ENCODE measurements around the gene KCND3. TPM values are rescaled to one million over a fixed set of nuclear protein-coding genes. Genes with fewer than 3 reads are reported as not detected.

Gene KCND3
- polyA plus RNA-seq (ENCODE audit: low read depth in 6 of 6): under 1 TPM in 2 of 6 donors, not detected in 4; 0.03 to 0.11 TPM

- H3K27me3 Mint-ChIP-seq: peaks cover 55 to 71% (median 68%) of the 10 kb centered on the region in 3 donors
- H3K27ac Mint-ChIP-seq: no peak within 1 kb of the TSS
- peak; percentile 20 to 36 for ATAC-seq (ENCODE audit: low read depth in 2 of 2)
Observed at GRCh38 chr1:111989531-111990025, at the start of gene KCND3. Gene KCND3 (minus strand): TSS chr1:111989668.

GRCh38 chr1:112034277-112034676 is 44.8 kb upstream of the KCND3 start:
- no peak overlapping the region for H3K4me3 Mint-ChIP-seq
- H3K27me3 Mint-ChIP-seq: peaks cover 7 to 31% (median 30%) of the 10 kb centered on the region in 3 donors
- no peaks in the 10 kb centered on the region for H3K9me3 Mint-ChIP-seq
- no peaks in the 10 kb centered on the region for H3K4me1 Mint-ChIP-seq
- no peaks in the 10 kb centered on the region for H3K36me3 Mint-ChIP-seq
- ATAC-seq (ENCODE audit: low read depth in 2 of 2) (no peak), DNase-seq (no peak)
- no peak overlapping the region for H3K27ac Mint-ChIP-seq

More at GRCh38 chr1:111989531-111990025, at the start of gene KCND3:
- Mint-ChIP-seq H3K4me3 (peak within 1 kb of the TSS; percentile 38 to 90 (median 74)), H3K4me1 (peaks cover 5 to 30% (median 15%) of the 10 kb centered on the region in 3 donors), H3K9me3 (no peaks in the 10 kb centered on the region), H3K36me3 (no peaks in the 10 kb centered on the region)
- DNase-seq: no peak

- H3K27ac Mint-ChIP-seq: no peak overlapping the region
- no peak overlapping the region for H3K4me3 Mint-ChIP-seq
- H3K9me3 Mint-ChIP-seq: no peaks in the 10 kb centered on the region
- H3K36me3 Mint-ChIP-seq: no peaks in the 10 kb centered on the region
- no peak for DNase-seq
- ATAC-seq (ENCODE audit: low read depth in 2 of 2): no peak
- H3K4me1 Mint-ChIP-seq: no peaks in the 10 kb centered on the region
- H3K27me3 Mint-ChIP-seq: peaks cover 7 to 31% (median 31%) of the 10 kb centered on the region in 3 donors
Observed at GRCh38 chr1:112033439-112034120, 44.1 kb upstream of the KCND3 start.

GRCh38 chr1:112030157-112030556 is 40.7 kb upstream of the KCND3 start:
- no peak overlapping the region for H3K27ac Mint-ChIP-seq
- H3K27me3 Mint-ChIP-seq: peaks cover 21 to 50% (median 29%) of the 10 kb centered on the region in 3 donors
- H3K4me1 Mint-ChIP-seq: no peaks in the 10 kb centered on the region
- H3K36me3 Mint-ChIP-seq: no peaks in the 10 kb centered on the region
- H3K9me3 Mint-ChIP-seq: no peaks in the 10 kb centered on the region
- ATAC-seq (ENCODE audit: low read depth in 2 of 2) (no peak), DNase-seq (no peak)
- no peak overlapping the region for H3K4me3 Mint-ChIP-seq

- H3K36me3 Mint-ChIP-seq: no peaks in the 10 kb centered on the region
- no peak overlapping the region for H3K27ac Mint-ChIP-seq
- peaks cover 30 to 67% (median 35%) of the 10 kb centered on the region in 3 donors for H3K27me3 Mint-ChIP-seq
- ATAC-seq (ENCODE audit: low read depth in 2 of 2): no peak
- DNase-seq: no peak
- no peaks in the 10 kb centered on the region for H3K4me1 Mint-ChIP-seq
- no peak overlapping the region for H3K4me3 Mint-ChIP-seq
- peaks cover 0 to 1% (median 0%) of the 10 kb centered on the region in 7 donors for H3K9me3 Mint-ChIP-seq
Observed at GRCh38 chr1:112027696-112028095, 38.2 kb upstream of the KCND3 start.

GRCh38 chr1:112026501-112026900 is 37.0 kb upstream of the KCND3 start:
- H3K9me3 Mint-ChIP-seq: peaks cover 0 to 1% (median 0%) of the 10 kb centered on the region in 7 donors
- DNase-seq (no peak), ATAC-seq (ENCODE audit: low read depth in 2 of 2) (no peak)
- H3K27me3 Mint-ChIP-seq: peaks cover 26 to 57% (median 31%) of the 10 kb centered on the region in 3 donors
- no peaks in the 10 kb centered on the region for H3K4me1 Mint-ChIP-seq
- no peaks in the 10 kb centered on the region for H3K36me3 Mint-ChIP-seq
- H3K4me3 Mint-ChIP-seq: no peak overlapping the region
- no peak overlapping the region for H3K27ac Mint-ChIP-seq

- H3K27ac Mint-ChIP-seq: peak overlapping the region in 1 of 6 donors; percentile 31
- ATAC-seq (ENCODE audit: low read depth in 2 of 2) (no peak), DNase-seq (no peak)
- H3K36me3 Mint-ChIP-seq: no peaks in the 10 kb centered on the region
- H3K27me3 Mint-ChIP-seq: peaks cover 26 to 57% (median 27%) of the 10 kb centered on the region in 3 donors
- H3K9me3 Mint-ChIP-seq: peaks cover 0 to 1% (median 0%) of the 10 kb centered on the region in 7 donors
- H3K4me1 Mint-ChIP-seq: no peaks in the 10 kb centered on the region
- no peak overlapping the region for H3K4me3 Mint-ChIP-seq
Observed at GRCh38 chr1:112026016-112026415, 36.5 kb upstream of the KCND3 start.

GRCh38 chr1:112021263-112021662 is 31.8 kb upstream of the KCND3 start:
- no peak overlapping the region for H3K27ac Mint-ChIP-seq
- H3K36me3 Mint-ChIP-seq: peaks cover 0 to 12% of the 10 kb centered on the region in 2 donors
- no peak overlapping the region for H3K4me3 Mint-ChIP-seq
- no peak for DNase-seq
- H3K4me1 Mint-ChIP-seq: no peaks in the 10 kb centered on the region
- peaks cover 0 to 5% (median 0%) of the 10 kb centered on the region in 7 donors for H3K9me3 Mint-ChIP-seq
- ATAC-seq (ENCODE audit: low read depth in 2 of 2): no peak
- peaks cover 20 to 52% (median 35%) of the 10 kb centered on the region in 3 donors for H3K27me3 Mint-ChIP-seq

- Mint-ChIP-seq H3K36me3 (peaks cover 0 to 12% of the 10 kb centered on the region in 2 donors), H3K27ac (no peak overlapping the region), H3K9me3 (peaks cover 2 to 9% (median 8%) of the 10 kb centered on the region in 7 donors), H3K27me3 (peaks cover 23 to 44% (median 41%) of the 10 kb centered on the region in 3 donors), H3K4me3 (no peak overlapping the region), H3K4me1 (no peaks in the 10 kb centered on the region)
- ATAC-seq (ENCODE audit: low read depth in 2 of 2) (no peak), DNase-seq (no peak)
Observed at GRCh38 chr1:112017183-112017582, 27.7 kb upstream of the KCND3 start.

- DNase-seq (no peak), ATAC-seq (ENCODE audit: low read depth in 2 of 2) (no peak)
- Mint-ChIP-seq H3K4me3 (no peak overlapping the region), H3K4me1 (no peaks in the 10 kb centered on the region), H3K36me3 (no peaks in the 10 kb centered on the region), H3K27me3 (peaks cover 18 to 37% (median 21%) of the 10 kb centered on the region in 3 donors), H3K27ac (no peak overlapping the region), H3K9me3 (peaks cover 2 to 9% (median 5%) of the 10 kb centered on the region in 7 donors)
Observed at GRCh38 chr1:112012823-112013222, 23.4 kb upstream of the KCND3 start.

GRCh38 chr1:112011202-112011601 is 21.7 kb upstream of the KCND3 start:
- Mint-ChIP-seq H3K27ac (no peak overlapping the region), H3K4me1 (no peaks in the 10 kb centered on the region), H3K9me3 (peaks cover 2 to 8% (median 5%) of the 10 kb centered on the region in 7 donors), H3K36me3 (no peaks in the 10 kb centered on the region), H3K4me3 (no peak overlapping the region), H3K27me3 (peaks cover 18 to 45% (median 25%) of the 10 kb centered on the region in 3 donors)
- DNase-seq (no peak), ATAC-seq (ENCODE audit: low read depth in 2 of 2) (no peak)

GRCh38 chr1:112007169-112007568 is 17.7 kb upstream of the KCND3 start:
- peaks cover 0 to 2% (median 0%) of the 10 kb centered on the region in 7 donors for H3K9me3 Mint-ChIP-seq

GRCh38 chr1:112006416-112007025 is 17.1 kb upstream of the KCND3 start:
- H3K9me3 Mint-ChIP-seq: peaks cover 0 to 2% (median 0%) of the 10 kb centered on the region in 7 donors
- no peak for ATAC-seq (ENCODE audit: low read depth in 2 of 2)

More at GRCh38 chr1:112007169-112007568, 17.7 kb upstream of the KCND3 start:
- no peak overlapping the region for H3K27ac Mint-ChIP-seq
- no peak for DNase-seq
- H3K27me3 Mint-ChIP-seq: peaks cover 11 to 37% (median 22%) of the 10 kb centered on the region in 3 donors
- ATAC-seq (ENCODE audit: low read depth in 2 of 2): no peak
- no peaks in the 10 kb centered on the region for H3K4me1 Mint-ChIP-seq
- H3K4me3 Mint-ChIP-seq: no peak overlapping the region
- no peaks in the 10 kb centered on the region for H3K36me3 Mint-ChIP-seq

More at GRCh38 chr1:112006416-112007025, 17.1 kb upstream of the KCND3 start:
- no peak overlapping the region for H3K4me3 Mint-ChIP-seq
- no peaks in the 10 kb centered on the region for H3K36me3 Mint-ChIP-seq
- H3K27ac Mint-ChIP-seq: no peak overlapping the region
- H3K4me1 Mint-ChIP-seq: no peaks in the 10 kb centered on the region
- DNase-seq: no peak
- peaks cover 11 to 40% (median 29%) of the 10 kb centered on the region in 3 donors for H3K27me3 Mint-ChIP-seq

All from naive B cell (primary cell).